GM23248 (cell line): ENCODE measurements around the gene SMCO4. TPM values are rescaled to one million over a fixed set of nuclear protein-coding genes. Genes with fewer than 3 reads are reported as not detected.

Experiments
- DNase-seq: peaks from one replicate; pipeline ENCODE4 v3.0.0-alpha.2; 2015
- H2AFZ ChIP-seq: fragments of 200-600 bp; sonication (generic); 2 replicates; pipeline ENCODE4 v1.6.1; 2016; ENCODE audit warnings: antibody characterized with exemption
- H3F3A ChIP-seq: fragments of 200-600 bp; sonication (generic); 2 replicates; pipeline ENCODE4 v1.6.1; 2016; ENCODE audit warnings: mild to moderate bottlenecking, antibody characterized with exemption, mixed run types; ENCODE audit not compliant: insufficient read depth
- H3K27ac ChIP-seq: fragments of 200-600 bp; sonication (generic); 2 replicates; pipeline ENCODE4 v1.5.1; 2016; ENCODE audit warnings: mild to moderate bottlenecking
- H3K27me3 ChIP-seq: fragments of 200-600 bp; sonication (generic); replicated peaks from 2 replicates; pipeline ENCODE4 v1.6.1; 2016; ENCODE audit warnings: mild to moderate bottlenecking; ENCODE audit not compliant: insufficient read depth
- H3K36me3 ChIP-seq: fragments of 200-600 bp; sonication (generic); 2 replicates; pipeline ENCODE4 v1.6.1; 2016; ENCODE audit warnings: low read depth, mild to moderate bottlenecking
- H3K4me1 ChIP-seq: fragments of 200-600 bp; sonication (generic); 2 replicates; pipeline ENCODE4 v1.6.1; 2016; ENCODE audit warnings: mild to moderate bottlenecking; ENCODE audit not compliant: insufficient read depth
- H3K4me2 ChIP-seq: fragments of 200-600 bp; sonication (generic); one replicate; pipeline ENCODE4 v1.6.1; 2016; ENCODE audit warnings: mild to moderate bottlenecking; ENCODE audit not compliant: unreplicated experiment
- H3K4me3 ChIP-seq: fragments of 200-600 bp; sonication (generic); 2 replicates; pipeline ENCODE4 v1.5.1; 2016; ENCODE audit warnings: mild to moderate bottlenecking
- H3K79me2 ChIP-seq: fragments of 200-600 bp; sonication (generic); 2 replicates; pipeline ENCODE4 v1.6.1; 2016; ENCODE audit warnings: mild to moderate bottlenecking; ENCODE audit not compliant: insufficient read depth
- H3K9ac ChIP-seq: fragments of 200-600 bp; sonication (generic); 2 replicates; pipeline ENCODE4 v1.6.1; 2016; ENCODE audit warnings: mild to moderate bottlenecking
- H3K9me2 ChIP-seq: fragments of 200-600 bp; sonication (generic); 2 replicates; pipeline ENCODE4 v1.6.1; 2016; ENCODE audit warnings: mixed run types, mild to moderate bottlenecking, moderate library complexity; ENCODE audit not compliant: insufficient read depth
- H3K9me3 ChIP-seq: fragments of 200-600 bp; sonication (generic); one replicate; pipeline ENCODE4 v1.6.1; 2017; ENCODE audit warnings: low read depth
- H4K20me1 ChIP-seq: fragments of 200-600 bp; sonication (generic); 2 replicates; pipeline ENCODE4 v1.6.0; 2016; ENCODE audit not compliant: insufficient read depth
- EZH2 ChIP-seq: fragments of 200-600 bp; sonication (generic); IDR thresholded peaks from 2 replicates; pipeline ENCODE4 v1.6.1; 2018; ENCODE audit warnings: antibody characterized with exemption, mild to moderate bottlenecking; ENCODE audit not compliant: insufficient read depth, poor library complexity, severe bottlenecking
- EZH2phosphoT487 ChIP-seq: fragments of 200-600 bp; sonication (generic); IDR thresholded peaks from 2 replicates; pipeline ENCODE4 v1.6.1; 2018; ENCODE audit warnings: antibody characterized with exemption, moderate library complexity, mild to moderate bottlenecking, low read depth; ENCODE audit not compliant: insufficient read depth
- WGBS, 2 experiments: methylation state at CpG; one replicate each; pipeline ENCODE4 v1.1.6; 2015 to 2017; ENCODE audit warnings: low lambda C conversion rate in 2 of 2, low coverage in 1 of 2; ENCODE audit errors: missing lambda C conversion rate in 2 of 2; 5-methylcytosine and 5-hydroxymethylcytosine counted together
- in situ Hi-C: fragments of 300-500 bp; cut with MboI; formaldehyde crosslinking; loops from 2 replicates; pipeline ENCODE4 v1.15.0; 2020
- polyA plus RNA-seq: library from polyadenylated mRNA; unstranded; fragments of >200 nt; fragmentation: Nextera tagmentation; extraction: Ambion mirVana; gene quantifications from 2 replicates; pipeline ENCODE4 v1.2.1, GENCODE V29; 2016
- total RNA-seq: library from RNA; depleted of rRNA; stranded (reverse); fragments of >200 nt; shearing (Covaris generic); gene quantifications from 2 replicates; pipeline ENCODE4 v1.2.3, GENCODE V29; 2014

The SMCO4 gene
- total and polyA plus RNA-seq, 2 experiments from 2014 or later, result 12.9 to 21.1 TPM

DNA sequence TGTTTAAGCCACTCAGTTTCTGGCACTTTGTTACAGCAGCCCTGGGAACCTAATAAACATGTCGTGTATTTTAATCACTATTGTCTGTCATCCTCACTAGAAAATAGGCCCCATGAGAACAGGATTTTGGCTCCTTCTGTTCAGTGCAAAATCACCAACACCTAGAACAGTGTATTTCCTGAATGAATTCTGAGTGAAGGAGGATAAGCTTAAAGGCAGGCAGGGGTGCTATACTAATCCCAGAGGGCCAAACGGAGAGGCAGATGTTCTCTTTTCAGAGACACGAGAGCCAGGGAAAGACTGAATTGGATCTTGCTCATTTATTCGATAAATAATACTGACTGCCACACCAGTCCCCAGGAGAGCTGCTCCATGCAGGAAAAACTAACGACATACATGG, 10.4 kb downstream of the SMCO4 start:
- DNase-seq, result no peak
- Histone ChIP-seq H3K27ac (no peak overlapping the region), H3K4me3 (no peak overlapping the region), H3K9me3 (no peaks in the 10 kb centered on the region), H3K79me2 (peaks cover 43% of the 10 kb centered on the region), H3K4me1 (peaks cover 20% of the 10 kb centered on the region), H3K9ac (no peak overlapping the region), H2AFZ (no peak overlapping the region), H3K27me3 (no peaks in the 10 kb centered on the region), H3K36me3 (no peaks in the 10 kb centered on the region), H4K20me1 (no peaks in the 10 kb centered on the region), H3F3A (peaks cover 9% of the 10 kb centered on the region; the same call in 1 of the 2 replicates), H3K4me2 (no peak overlapping the region), H3K9me2 (no peaks in the 10 kb centered on the region)
- 78 to 81% methylated on average over 5 of the region's 5 CpGs for WGBS, 2 experiments
- TF ChIP-seq EZH2phosphoT487 (no peak), EZH2 (no peak)
- in situ Hi-C loops, result no loop called here

DNA sequence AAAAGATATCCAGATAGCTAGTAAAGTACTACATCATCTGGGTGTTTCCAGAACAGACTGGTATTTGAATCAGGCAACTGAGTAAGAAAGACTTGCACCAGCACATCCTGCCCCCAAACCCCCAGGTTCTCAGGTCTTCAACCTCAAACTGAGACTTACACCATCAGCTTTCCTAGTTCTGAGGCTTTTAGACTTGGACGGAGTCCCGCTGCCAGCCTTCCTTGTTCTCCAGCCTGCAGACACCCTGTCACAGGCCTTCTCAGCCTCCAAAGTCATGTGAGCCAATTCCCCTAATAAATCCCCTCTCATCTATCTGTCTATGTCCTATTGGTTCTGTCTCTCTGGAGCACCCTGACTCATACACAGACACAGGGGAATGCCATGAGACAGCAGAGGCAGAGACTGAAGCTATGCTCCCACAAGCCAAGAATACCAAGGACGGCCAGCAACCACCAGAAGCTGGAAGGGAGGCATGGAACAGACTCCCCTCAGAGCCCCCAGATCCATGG, 10.9 kb downstream of the SMCO4 start:
- Histone ChIP-seq H3K9ac (no peak overlapping the region), H3K4me2 (no peak overlapping the region), H3K9me3 (no peaks in the 10 kb centered on the region), H3K4me3 (no peak overlapping the region), H3K27me3 (no peaks in the 10 kb centered on the region), H3K36me3 (no peaks in the 10 kb centered on the region), H4K20me1 (no peaks in the 10 kb centered on the region), H3F3A (peaks cover 9% of the 10 kb centered on the region; the same call in 1 of the 2 replicates), H3K27ac (no peak overlapping the region), H3K79me2 (peaks cover 48% of the 10 kb centered on the region), H3K9me2 (no peaks in the 10 kb centered on the region), H2AFZ (no peak overlapping the region), H3K4me1 (peaks cover 20% of the 10 kb centered on the region)
- WGBS, 2 experiments, result 81 to 89% methylated on average over 3 of the region's 3 CpGs
- TF ChIP-seq EZH2 (no peak), EZH2phosphoT487 (no peak)
- in situ Hi-C loops, result no loop called here
- DNase-seq, result peak; percentile 37

DNA sequence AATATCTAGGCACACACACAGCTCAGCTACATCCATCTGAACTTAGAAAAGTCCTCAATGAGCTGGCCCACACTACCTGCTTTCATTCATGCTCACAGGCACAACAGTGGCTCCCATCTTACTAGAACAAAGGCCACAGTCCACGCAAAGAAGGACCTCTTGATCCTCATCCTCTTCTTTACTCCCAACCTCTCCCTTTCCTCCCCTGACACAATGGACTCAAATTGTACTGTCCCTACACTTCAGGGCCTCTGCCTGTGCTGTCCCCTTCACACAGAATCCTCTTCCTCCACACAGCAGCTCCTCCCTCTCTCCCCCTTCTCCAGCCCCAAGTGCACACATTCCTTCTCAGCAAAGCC, 12.7 kb downstream of the SMCO4 start:
- TF ChIP-seq EZH2 (no peak), EZH2phosphoT487 (no peak)
- H2AFZ ChIP-seq, result no peak overlapping the region; the same call in 1 of the 2 replicates
- H3K36me3 ChIP-seq, result no peaks in the 10 kb centered on the region
- peak overlapping the region; percentile 43 for H3K27ac ChIP-seq
- no peak overlapping the region for H3K4me3 ChIP-seq
- H3K4me2 ChIP-seq, result no peak overlapping the region
- peak; percentile 10 for DNase-seq
- no peaks in the 10 kb centered on the region for H4K20me1 ChIP-seq
- H3K79me2 ChIP-seq, result peaks cover 35% of the 10 kb centered on the region
- no peaks in the 10 kb centered on the region for H3K27me3 ChIP-seq
- H3F3A ChIP-seq, result peaks cover 16% of the 10 kb centered on the region; the same call in 1 of the 2 replicates
- H3K9ac ChIP-seq, result peak overlapping the region; percentile 35; the same call in 1 of the 2 replicates
- no peaks in the 10 kb centered on the region for H3K9me2 ChIP-seq
- no peaks in the 10 kb centered on the region for H3K9me3 ChIP-seq
- WGBS, 2 experiments, result 95 to 100% methylated on average over 1 of the region's 1 CpG
- peaks cover 25% of the 10 kb centered on the region for H3K4me1 ChIP-seq
- in situ Hi-C loops, result no loop called here

DNA sequence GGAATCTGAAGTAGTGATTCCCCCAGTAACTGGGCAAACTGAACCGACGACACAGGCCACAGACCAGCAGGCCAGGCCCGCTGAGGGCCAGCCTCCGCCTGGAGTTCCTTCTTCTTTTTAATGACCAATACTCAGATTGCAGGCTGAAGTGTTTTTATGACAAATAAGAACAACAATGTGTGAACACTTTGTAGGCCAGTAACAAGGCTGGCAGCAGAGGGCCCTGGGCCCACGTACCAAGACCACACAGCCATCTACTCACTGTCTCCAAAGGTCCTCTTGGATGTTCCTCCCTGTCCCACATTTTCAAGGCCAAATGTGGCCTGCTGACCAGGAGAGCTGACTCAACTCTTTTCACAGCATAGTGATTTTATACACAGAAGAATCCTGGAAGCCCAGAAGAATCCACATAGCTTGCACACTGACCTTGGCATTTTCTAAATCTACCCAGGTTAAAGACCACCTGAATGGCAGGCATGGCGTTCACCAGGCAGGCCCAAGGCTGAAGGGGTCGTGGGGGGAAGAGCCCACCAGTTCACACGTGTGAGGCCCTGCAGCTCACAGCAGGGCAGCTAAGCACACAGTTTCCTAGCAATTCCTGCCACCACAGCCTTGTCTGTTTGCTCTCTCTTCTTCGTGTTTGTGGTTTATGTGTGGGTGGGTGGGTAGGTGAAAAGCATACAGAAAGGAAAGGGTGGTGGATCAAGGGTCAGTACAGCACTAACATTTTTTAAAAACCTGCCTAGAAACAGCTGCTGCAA, 13.3 kb downstream of the SMCO4 start:
- H3K27me3 ChIP-seq, result no peaks in the 10 kb centered on the region
- in situ Hi-C loops, result no loop called here
- H3K27ac ChIP-seq, result peak overlapping the region; percentile 43
- H3K9me2 ChIP-seq, result no peaks in the 10 kb centered on the region
- TF ChIP-seq EZH2phosphoT487 (no peak), EZH2 (no peak)
- H3K4me3 ChIP-seq, result no peak overlapping the region
- peaks cover 27% of the 10 kb centered on the region for H3K4me1 ChIP-seq
- H3K36me3 ChIP-seq, result no peaks in the 10 kb centered on the region
- H3K79me2 ChIP-seq, result peaks cover 30% of the 10 kb centered on the region
- 57 to 65% methylated on average over 9 of the region's 9 CpGs for WGBS, 2 experiments
- H2AFZ ChIP-seq, result peak overlapping the region; percentile 42
- no peaks in the 10 kb centered on the region for H3K9me3 ChIP-seq
- peaks cover 16% of the 10 kb centered on the region; the same call in 1 of the 2 replicates for H3F3A ChIP-seq
- H3K4me2 ChIP-seq, result no peak overlapping the region
- peak overlapping the region; percentile 35 for H3K9ac ChIP-seq
- DNase-seq, result peak; percentile 57
- H4K20me1 ChIP-seq, result no peaks in the 10 kb centered on the region
